ENCODE measurements around the gene CSRP3. TPM values are rescaled to one million over a fixed set of nuclear protein-coding genes. Genes with fewer than 3 reads are reported as not detected.

CSRP3 gene
- total RNA-seq, 2 experiments from 2014 or later: not detected

GRCh38 chr11:19168090-19168489 is 33.7 kb downstream of the CSRP3 start:
- no peak overlapping the region for H3K27ac Mint-ChIP-seq
- DNase-seq (no peak), ATAC-seq (no peak)
- peaks cover 5% of the 10 kb centered on the region for H3K4me1 Mint-ChIP-seq (ENCODE audit: low read depth)
- TF ChIP-seq CTCF (IDR thresholded peaks at IDR 0.05): no peak
- peaks cover 66% of the 10 kb centered on the region for H3K36me3 Mint-ChIP-seq (ENCODE audit: low read depth)
- no peaks in the 10 kb centered on the region for H3K27me3 Mint-ChIP-seq
- no peaks in the 10 kb centered on the region for H3K9me3 Mint-ChIP-seq
- ChIA-PET POLR2A (no interaction called here), CTCF (interaction anchor here (1.0 kb wide), 1 partner anchor 92 kb away, joined by 3 read pairs; no protein-coding TSS in a partner anchor)
- H3K4me3 Mint-ChIP-seq: no peak overlapping the region
- intact Hi-C loops (cut with micrococcal nuclease): no loop called here

- intact Hi-C loops (cut with micrococcal nuclease): no loop called here
- peaks cover 8% of the 10 kb centered on the region for H3K4me1 Mint-ChIP-seq (ENCODE audit: low read depth)
Observed at GRCh38 chr11:19164881-19165280, 36.9 kb downstream of the CSRP3 start.

GRCh38 chr11:19164230-19164855 is 37.4 kb downstream of the CSRP3 start:
- DNase-seq: no peak
- Mint-ChIP-seq H3K4me1 (ENCODE audit: low read depth) (peaks cover 8% of the 10 kb centered on the region), H3K9me3 (no peaks in the 10 kb centered on the region), H3K27me3 (no peaks in the 10 kb centered on the region), H3K4me3 (no peak overlapping the region), H3K27ac (no peak overlapping the region), H3K36me3 (ENCODE audit: low read depth) (peaks cover 55% of the 10 kb centered on the region)
- no peak for TF ChIP-seq CTCF (IDR thresholded peaks at IDR 0.05)
- ChIA-PET CTCF (no interaction called here), POLR2A (no interaction called here)
- ATAC-seq: no peak
- intact Hi-C loops (cut with micrococcal nuclease): no loop called here

More at GRCh38 chr11:19164881-19165280, 36.9 kb downstream of the CSRP3 start:
- ATAC-seq (no peak), DNase-seq (no peak)
- ChIA-PET POLR2A (no interaction called here), CTCF (no interaction called here)
- Mint-ChIP-seq H3K9me3 (no peaks in the 10 kb centered on the region), H3K4me3 (no peak overlapping the region), H3K27me3 (no peaks in the 10 kb centered on the region), H3K36me3 (ENCODE audit: low read depth) (peaks cover 60% of the 10 kb centered on the region), H3K27ac (no peak overlapping the region)
- no peak for TF ChIP-seq CTCF (IDR thresholded peaks at IDR 0.05)

GRCh38 chr11:19163617-19164016 is 38.2 kb downstream of the CSRP3 start:
- H3K27me3 Mint-ChIP-seq: no peaks in the 10 kb centered on the region
- ChIA-PET POLR2A (no interaction called here), CTCF (no interaction called here)
- H3K36me3 Mint-ChIP-seq (ENCODE audit: low read depth): peaks cover 54% of the 10 kb centered on the region
- no peaks in the 10 kb centered on the region for H3K9me3 Mint-ChIP-seq
- peaks cover 8% of the 10 kb centered on the region for H3K4me1 Mint-ChIP-seq (ENCODE audit: low read depth)
- H3K4me3 Mint-ChIP-seq: no peak overlapping the region
- intact Hi-C loops (cut with micrococcal nuclease): no loop called here
- ATAC-seq (no peak), DNase-seq (no peak)
- TF ChIP-seq CTCF (IDR thresholded peaks at IDR 0.05): no peak
- no peak overlapping the region for H3K27ac Mint-ChIP-seq

GRCh38 chr11:19162951-19163505 is 38.8 kb downstream of the CSRP3 start:
- Mint-ChIP-seq H3K36me3 (ENCODE audit: low read depth) (peaks cover 49% of the 10 kb centered on the region), H3K27ac (no peak overlapping the region), H3K4me1 (ENCODE audit: low read depth) (peaks cover 8% of the 10 kb centered on the region), H3K4me3 (no peak overlapping the region), H3K27me3 (no peaks in the 10 kb centered on the region), H3K9me3 (no peaks in the 10 kb centered on the region)
- ATAC-seq (no peak), DNase-seq (no peak)
- TF ChIP-seq CTCF (IDR thresholded peaks at IDR 0.05): no peak
- intact Hi-C loops (cut with micrococcal nuclease): no loop called here
- ChIA-PET POLR2A (no interaction called here), CTCF (no interaction called here)

All from activated CD8-positive, alpha-beta T cell treated with anti-CD3 and anti-CD28 coated beads for 36 hours (primary cell).